ENCODE measurements around the gene NGRN.

NGRN gene

DNA sequence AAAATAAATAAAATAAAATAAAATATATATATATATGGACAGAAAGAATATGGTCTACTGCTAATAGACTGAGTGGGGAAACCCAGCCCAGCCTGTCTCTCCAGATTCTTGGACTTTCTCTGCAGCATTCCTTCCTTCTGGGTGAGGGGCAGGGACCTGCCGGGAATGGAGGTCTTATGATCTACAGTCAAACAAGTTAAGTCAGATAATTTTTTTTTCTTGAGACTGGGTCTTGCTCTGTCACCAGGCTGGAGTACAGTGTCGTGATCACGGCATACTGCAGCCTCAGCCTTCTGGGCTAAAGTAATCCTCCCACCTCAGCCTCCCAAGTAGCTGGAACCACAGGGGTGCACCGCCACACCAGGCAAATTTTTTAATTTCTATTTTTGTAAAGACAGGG lies 53.1 kb downstream of the NGRN start:
- no peak for DNase-seq (ENCODE audit: low read depth in 2 of 2)

DNA sequence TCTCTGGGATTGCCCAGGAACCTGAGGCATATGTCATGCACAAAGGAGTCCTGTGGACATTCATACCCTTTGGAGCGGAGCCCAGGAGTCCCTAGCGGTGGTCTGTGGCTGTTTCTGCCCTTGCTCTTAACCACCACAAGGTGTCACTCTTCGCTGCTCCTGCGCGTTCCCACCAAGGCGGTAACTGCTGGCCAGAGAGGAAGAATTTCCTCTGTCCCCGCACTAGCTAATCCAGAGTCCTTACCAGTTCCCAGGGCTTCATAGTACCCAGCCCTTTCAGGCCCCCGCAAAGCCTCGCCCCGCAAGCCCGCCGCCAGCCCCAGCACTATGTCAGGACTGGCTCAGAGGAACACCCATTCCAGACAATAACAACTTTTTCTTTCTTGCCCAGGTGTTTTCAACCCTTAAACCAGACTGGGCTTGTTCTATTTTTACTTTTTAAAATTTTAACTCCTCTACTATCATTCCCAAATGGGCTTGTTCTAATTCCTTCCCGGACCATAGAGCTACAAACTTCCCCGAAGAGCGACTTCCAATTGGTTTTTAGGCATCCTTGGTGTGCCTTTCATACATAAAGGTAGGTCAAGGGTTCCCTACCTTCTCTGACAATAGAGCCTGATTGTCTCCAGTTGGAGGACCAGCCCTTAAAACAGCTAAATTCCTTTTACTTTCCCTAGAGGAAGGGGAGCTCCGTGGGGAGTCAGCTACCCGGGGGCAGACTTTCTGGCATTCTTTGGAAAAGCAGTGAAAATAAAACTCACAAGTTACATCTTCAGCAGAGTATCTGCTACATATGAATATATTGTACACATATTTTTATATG lies 54.8 kb downstream of the NGRN start:
- DNase-seq (ENCODE audit: low read depth in 2 of 2) = peak; percentile 45 to 54

- no peak for DNase-seq (ENCODE audit: low read depth in 2 of 2)
Observed at GRCh38 chr15:90320885-90321278, 55.4 kb downstream of the NGRN start.
